HG03558 (cell line): ENCODE data around the gene ZNF813.
"Not testable (repeated sequence)": the region's sequence is repeated elsewhere in the genome, so short reads cannot be mapped to it uniquely, and the experiment has no call there.

Experiments used
- ATAC-seq: cut with Tn5 transposase; IDR thresholded peaks from one replicate; pipeline ENCODE4 v1.9.1; 2021; ENCODE audit warnings: moderate number of reproducible peaks; ENCODE audit not compliant: unreplicated experiment; ENCODE audit errors: extremely low read depth

Gene ZNF813

GRCh38 chr19:53467485-53468262 lies at the start of gene ZNF813:
Gene ZNF813 (plus strand): TSS chr19:53467733. CDS start chr19:53483823, 16,090 bp downstream.
- no peak for ATAC-seq

- ATAC-seq, result not testable (repeated sequence)
Observed at GRCh38 chr19:53420520-53421315, 46.8 kb upstream of the ZNF813 start.

- no peak for ATAC-seq
Observed at GRCh38 chr19:53422551-53422950, 45.0 kb upstream of the ZNF813 start.

- not testable (repeated sequence) for ATAC-seq
Observed at GRCh38 chr19:53423074-53423473, 44.5 kb upstream of the ZNF813 start.

- not testable (repeated sequence) for ATAC-seq
Observed at GRCh38 chr19:53423680-53424079, 43.9 kb upstream of the ZNF813 start.

GRCh38 chr19:53424968-53425597 lies 42.5 kb upstream of the ZNF813 start:
- ATAC-seq, result no peak

- peak; percentile 39 for ATAC-seq
Observed at GRCh38 chr19:53431399-53432087, 36.0 kb upstream of the ZNF813 start, which contains the start of gene ZNF761. Gene ZNF761 (plus strand): TSS chr19:53431984. CDS start chr19:53447269, 15,285 bp downstream.

- no peak for ATAC-seq
Observed at GRCh38 chr19:53432088-53432661, 35.4 kb upstream of the ZNF813 start.

- not testable (repeated sequence) for ATAC-seq
Observed at GRCh38 chr19:53443809-53444208, 23.7 kb upstream of the ZNF813 start.

- not testable (repeated sequence) for ATAC-seq
Observed at GRCh38 chr19:53447196-53447595, 20.3 kb upstream of the ZNF813 start.

- ATAC-seq, result no peak
Observed at GRCh38 chr19:53455828-53456227, 11.7 kb upstream of the ZNF813 start.

- ATAC-seq, result not testable (repeated sequence)
Observed at GRCh38 chr19:53460131-53460721, 7.3 kb upstream of the ZNF813 start.

- no peak for ATAC-seq
Observed at GRCh38 chr19:53461866-53462265, 5.7 kb upstream of the ZNF813 start.

- no peak for ATAC-seq
Observed at GRCh38 chr19:53462861-53463260, 4.7 kb upstream of the ZNF813 start.

- no peak for ATAC-seq
Observed at GRCh38 chr19:53463263-53463662, 4.3 kb upstream of the ZNF813 start.

GRCh38 chr19:53466726-53467484 lies 628 bp upstream of the ZNF813 start:
- ATAC-seq, result no peak

GRCh38 chr19:53468628-53469027 lies 1.1 kb downstream of the ZNF813 start:
- not testable (repeated sequence) for ATAC-seq

- no peak for ATAC-seq
Observed at GRCh38 chr19:53471916-53472315, 4.4 kb downstream of the ZNF813 start.

GRCh38 chr19:53474832-53475231 lies 7.3 kb downstream of the ZNF813 start:
- ATAC-seq, result not testable (repeated sequence)
